CD14-positive monocyte (primary cell): Measurements from ENCODE around the gene PEX10. TPM values are rescaled to one million over a fixed set of nuclear protein-coding genes. Genes with fewer than 3 reads are reported as not detected.

Experiments used
- DNase-seq, 3 donors: peaks; one replicate each; pipeline ENCODE4 v3.0.0-alpha.2; 2011 to 2022
- H2AFZ ChIP-seq: 2 replicates; pipeline ENCODE4 v1.6.0; 2012; ENCODE audit warnings: mild to moderate bottlenecking, low read depth, low read length, inconsistent platforms; ENCODE audit not compliant: insufficient read depth, poor library complexity, severe bottlenecking
- H3K27ac ChIP-seq, 2 donors: 1 replicate in 1 of 2; 2 replicates in 1 of 2; pipeline ENCODE4 v1.5.1; 2012 to 2013; ENCODE audit warnings: low read length in 2 of 2, control low read depth in 1 of 2, inconsistent platforms in 1 of 2, low read depth in 1 of 2, mild to moderate bottlenecking in 1 of 2
- H3K27me3 ChIP-seq, 2 donors: one replicate each; pipeline versions ENCODE4 v1.6.0 to v1.6.1; 2011 to 2013; ENCODE audit warnings: low read length in 2 of 2; ENCODE audit not compliant: control insufficient read depth in 2 of 2, insufficient read depth in 2 of 2
- H3K36me3 ChIP-seq, 2 donors: replicated peaks in 1 of 2; 1 replicate in 1 of 2; 2 replicates in 1 of 2; pipeline versions ENCODE4 v1.5.1 to v1.6.1; 2012 to 2013; ENCODE audit warnings: low read length in 2 of 2, control low read depth in 1 of 2, inconsistent platforms in 1 of 2, mild to moderate bottlenecking in 1 of 2; ENCODE audit not compliant: insufficient read depth in 2 of 2, control insufficient read depth in 1 of 2
- H3K4me1 ChIP-seq, 2 donors: 1 replicate in 1 of 2; 2 replicates in 1 of 2; pipeline versions ENCODE4 v1.5.1 to v1.6.1; 2012 to 2013; ENCODE audit warnings: low read length in 2 of 2, control low read depth in 1 of 2, inconsistent platforms in 1 of 2, mild to moderate bottlenecking in 1 of 2, moderate library complexity in 1 of 2; ENCODE audit not compliant: insufficient read depth in 2 of 2, control insufficient read depth in 1 of 2
- H3K4me2 ChIP-seq: replicated peaks from 2 replicates; pipeline ENCODE3; 2012; ENCODE audit warnings: low read length, moderate library complexity, mild to moderate bottlenecking; ENCODE audit not compliant: poor library complexity, severe bottlenecking; ENCODE audit errors: extremely low read depth
- H3K4me3 ChIP-seq, 3 experiments: fragments of 200-600 bp in 1 of 3; sonication (generic) in 1 of 3; replicated peaks in 1 of 3; 1 replicate in 2 of 3; 2 replicates in 1 of 3; pipeline ENCODE4 v1.5.1; 2011 to 2013; ENCODE audit warnings: low read length in 3 of 3, mild to moderate bottlenecking in 3 of 3, control low read depth in 2 of 3, low read depth in 2 of 3, inconsistent platforms in 1 of 3, moderate library complexity in 1 of 3
- H3K79me2 ChIP-seq: 2 replicates; pipeline ENCODE4 v1.6.0; 2012; ENCODE audit warnings: mild to moderate bottlenecking, control low read depth, inconsistent platforms, low read length, moderate library complexity; ENCODE audit not compliant: insufficient read depth
- H3K9ac ChIP-seq: 2 replicates; pipeline ENCODE4 v1.6.0; 2017; ENCODE audit warnings: low read length, mild to moderate bottlenecking; ENCODE audit not compliant: insufficient read depth, poor library complexity, severe bottlenecking
- H3K9me3 ChIP-seq, 2 donors: replicated peaks in 1 of 2; 1 replicate in 1 of 2; 2 replicates in 1 of 2; pipeline versions ENCODE4 v1.5.1 to v1.6.1; 2012 to 2013; ENCODE audit warnings: low read length in 2 of 2, control low read depth in 1 of 2; ENCODE audit not compliant: control insufficient read depth in 1 of 2, insufficient read depth in 1 of 2
- H4K20me1 ChIP-seq: 2 replicates; pipeline ENCODE4 v1.6.0; 2012; ENCODE audit warnings: mild to moderate bottlenecking, low read length, control low read depth, moderate library complexity; ENCODE audit not compliant: insufficient read depth
- H3K27ac Mint-ChIP-seq, 7 donors: one replicate each; pipeline ENCODE4 v1.8.0; 2020; ENCODE audit warnings: mild to moderate bottlenecking in 7 of 7, mixed read lengths in 7 of 7, moderate library complexity in 6 of 7, inconsistent platforms in 2 of 7
- H3K27me3 Mint-ChIP-seq, 3 donors: one replicate each; pipeline ENCODE4 v1.8.0; 2021 to 2022; ENCODE audit warnings: low read depth in 3 of 3, mild to moderate bottlenecking in 3 of 3, mixed read lengths in 3 of 3, moderate library complexity in 3 of 3, inconsistent platforms in 1 of 3
- H3K36me3 Mint-ChIP-seq, 2 donors: one replicate each; pipeline ENCODE4 v1.8.0; 2020; ENCODE audit warnings: mixed read lengths in 2 of 2, inconsistent platforms in 1 of 2, mild to moderate bottlenecking in 1 of 2
- H3K4me1 Mint-ChIP-seq: one replicate; pipeline ENCODE4 v1.8.0; 2020; ENCODE audit warnings: mild to moderate bottlenecking, mixed read lengths
- H3K4me3 Mint-ChIP-seq, 2 donors: one replicate each; pipeline ENCODE4 v1.8.0; 2020; ENCODE audit warnings: mild to moderate bottlenecking in 2 of 2, mixed read lengths in 2 of 2, moderate library complexity in 1 of 2
- H3K9me3 Mint-ChIP-seq, 7 donors: one replicate each; pipeline ENCODE4 v1.8.0; 2020 to 2022; ENCODE audit warnings: mixed read lengths in 7 of 7, mild to moderate bottlenecking in 6 of 7, moderate library complexity in 6 of 7, inconsistent platforms in 2 of 7
- WGBS: methylation state at CpG from one replicate; pipeline ENCODE4 v1.1.5; 2013; ENCODE audit warnings: missing lambda C conversion rate; ENCODE audit not compliant: insufficient coverage; 5-methylcytosine and 5-hydroxymethylcytosine counted together
- intact Hi-C, 2 donors: fragments of 100-400 bp; cut with micrococcal nuclease; formaldehyde crosslinking; loops; one replicate each; pipeline versions ENCODE4 v1.15.0 to v1.15.1; 2023
- polyA plus RNA-seq, 3 donors: library from polyadenylated mRNA; depleted of rRNA in 1 of 3; unstranded in 2 of 3; stranded (reverse) in 1 of 3; fragments of 300-500 nt in 2 of 3; fragments of >200 nt in 1 of 3; fragmentation: Illumina TruSeq in 2 of 3; gene quantifications; 1 replicate in 2 of 3; 2 replicates in 1 of 3; pipeline ENCODE4 v1.2.3, GENCODE V29; 2012 to 2021
- TF ChIP-seq, protein P1 (sequence below): fragments of 200-600 bp; IDR thresholded peaks from one replicate; pipeline ENCODE4 v1.8.0; 2022; ENCODE audit warnings: antibody characterized with exemption, mild to moderate bottlenecking

Gene PEX10
- polyA plus RNA-seq, 3 donors: 7.0 to 10.5 (median 8.2) TPM

DNA sequence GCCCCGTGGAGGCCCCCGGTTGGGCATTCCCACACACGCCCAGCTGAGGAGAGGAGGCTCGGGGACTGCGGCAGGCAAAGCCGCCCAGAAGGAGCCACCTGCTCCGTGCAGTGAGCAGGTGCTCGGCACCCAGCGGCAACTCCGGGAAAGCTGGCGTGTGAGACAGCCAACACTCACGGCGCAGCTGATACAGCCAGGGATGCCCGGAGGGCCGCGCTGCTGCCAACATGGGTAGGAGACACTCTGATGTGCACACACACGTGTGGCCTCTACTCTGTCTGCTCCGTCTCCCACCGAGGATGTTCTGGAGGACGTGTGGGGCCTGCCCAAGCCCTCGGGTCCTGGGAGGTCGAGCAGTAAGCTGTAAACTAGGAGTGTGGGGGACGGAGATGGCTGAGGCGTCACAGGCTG is 33.9 kb downstream of the PEX10 start:
- Histone ChIP-seq H3K79me2 (no peaks in the 10 kb centered on the region), H3K27me3 (no peaks in the 10 kb centered on the region), H3K4me3 (no peak overlapping the region), H3K4me1 (peaks cover 4 to 6% of the 10 kb centered on the region in 2 donors), H3K4me2 (no peak overlapping the region), H3K9ac (no peak overlapping the region), H3K36me3 (no peaks in the 10 kb centered on the region), H3K9me3 (no peaks in the 10 kb centered on the region), H2AFZ (no peak overlapping the region), H3K27ac (no peak overlapping the region), H4K20me1 (no peaks in the 10 kb centered on the region)
- Mint-ChIP-seq H3K27ac (no peak overlapping the region), H3K36me3 (no peaks in the 10 kb centered on the region), H3K4me1 (peaks cover 9% of the 10 kb centered on the region), H3K9me3 (peaks cover 0 to 6% (median 0%) of the 10 kb centered on the region in 7 donors), H3K27me3 (peaks cover 0 to 2% (median 1%) of the 10 kb centered on the region in 3 donors), H3K4me3 (no peak overlapping the region)
- no peak for DNase-seq
- 95% methylated on average over 22 of the region's 24 CpGs for WGBS
- TF ChIP-seq, protein P1, sequence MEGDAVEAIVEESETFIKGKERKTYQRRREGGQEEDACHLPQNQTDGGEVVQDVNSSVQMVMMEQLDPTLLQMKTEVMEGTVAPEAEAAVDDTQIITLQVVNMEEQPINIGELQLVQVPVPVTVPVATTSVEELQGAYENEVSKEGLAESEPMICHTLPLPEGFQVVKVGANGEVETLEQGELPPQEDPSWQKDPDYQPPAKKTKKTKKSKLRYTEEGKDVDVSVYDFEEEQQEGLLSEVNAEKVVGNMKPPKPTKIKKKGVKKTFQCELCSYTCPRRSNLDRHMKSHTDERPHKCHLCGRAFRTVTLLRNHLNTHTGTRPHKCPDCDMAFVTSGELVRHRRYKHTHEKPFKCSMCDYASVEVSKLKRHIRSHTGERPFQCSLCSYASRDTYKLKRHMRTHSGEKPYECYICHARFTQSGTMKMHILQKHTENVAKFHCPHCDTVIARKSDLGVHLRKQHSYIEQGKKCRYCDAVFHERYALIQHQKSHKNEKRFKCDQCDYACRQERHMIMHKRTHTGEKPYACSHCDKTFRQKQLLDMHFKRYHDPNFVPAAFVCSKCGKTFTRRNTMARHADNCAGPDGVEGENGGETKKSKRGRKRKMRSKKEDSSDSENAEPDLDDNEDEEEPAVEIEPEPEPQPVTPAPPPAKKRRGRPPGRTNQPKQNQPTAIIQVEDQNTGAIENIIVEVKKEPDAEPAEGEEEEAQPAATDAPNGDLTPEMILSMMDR: no peak
- intact Hi-C loops: no loop called here

DNA sequence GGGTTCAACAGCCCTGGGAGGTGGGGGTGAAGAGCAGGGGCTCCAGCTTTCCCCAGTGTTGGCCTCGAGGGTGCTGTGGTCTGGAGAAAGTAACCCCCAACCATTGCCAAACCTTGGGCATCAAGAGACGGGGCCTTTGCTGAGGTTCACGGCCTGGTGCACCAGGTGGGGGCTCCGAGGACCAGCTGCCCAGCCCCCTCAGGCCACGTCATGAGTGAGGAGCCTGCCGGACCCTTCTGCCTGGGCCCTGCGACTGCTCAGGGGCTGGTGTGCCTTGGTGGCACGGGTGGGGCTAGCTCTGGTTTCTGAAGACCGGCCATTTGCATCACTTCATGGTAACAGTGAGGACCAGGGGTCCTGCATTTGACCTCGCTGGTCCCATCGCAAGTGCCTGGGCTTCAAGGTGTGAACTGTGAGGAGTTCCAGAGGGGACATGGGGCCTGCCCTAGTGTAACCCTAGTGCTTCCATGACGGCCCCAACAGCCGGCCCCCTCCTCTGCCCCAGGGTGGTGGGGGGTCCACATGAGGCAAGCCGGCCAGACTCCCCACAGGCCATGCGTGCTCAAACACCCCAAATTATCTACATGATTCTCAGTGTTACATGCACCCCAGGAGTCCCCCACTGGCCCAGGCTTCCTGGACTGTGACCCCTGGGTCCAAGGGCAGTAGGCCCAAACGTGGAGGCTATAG is 34.5 kb downstream of the PEX10 start:
- intact Hi-C loops: no loop called here
- Mint-ChIP-seq H3K36me3 (no peaks in the 10 kb centered on the region), H3K4me1 (peaks cover 9% of the 10 kb centered on the region), H3K27ac (no peak overlapping the region), H3K4me3 (no peak overlapping the region), H3K9me3 (peaks cover 0 to 6% (median 0%) of the 10 kb centered on the region in 7 donors), H3K27me3 (peaks cover 0 to 1% (median 0%) of the 10 kb centered on the region in 3 donors)
- H3K79me2 ChIP-seq: no peaks in the 10 kb centered on the region
- 96% methylated on average over 12 of the region's 16 CpGs for WGBS
- no peak overlapping the region for H3K27ac ChIP-seq
- H3K27me3 ChIP-seq: no peaks in the 10 kb centered on the region
- H3K4me2 ChIP-seq: no peak overlapping the region
- no peaks in the 10 kb centered on the region for H3K36me3 ChIP-seq
- H2AFZ ChIP-seq: no peak overlapping the region
- H3K9me3 ChIP-seq: no peaks in the 10 kb centered on the region
- H4K20me1 ChIP-seq: no peaks in the 10 kb centered on the region
- DNase-seq: no peak
- TF ChIP-seq, protein P1: no peak
- H3K4me3 ChIP-seq: no peak overlapping the region
- H3K4me1 ChIP-seq: peaks cover 4 to 6% of the 10 kb centered on the region in 2 donors
- no peak overlapping the region for H3K9ac ChIP-seq
